K562 (cell line): ENCODE data around the gene TMEM217. TPM values are rescaled to one million over a fixed set of nuclear protein-coding genes. Genes with fewer than 3 reads are reported as not detected.

ENCODE experiments used
- CEBPB ChIP-seq: fragments of 450-650 bp; IDR thresholded peaks from 2 replicates; pipeline ENCODE4 v1.6.1; 2016; ENCODE audit warnings: missing genetic modification characterization, missing compliant biosample characterization
- CHD2 ChIP-seq: IDR thresholded peaks from 2 replicates; pipeline ENCODE4 v1.6.1; 2011; ENCODE audit warnings: low read depth, low read length
- E2F5 ChIP-seq: sonication (generic); formaldehyde crosslinking; IDR thresholded peaks from 2 replicates; pipeline ENCODE4 v1.8.0; 2022; ENCODE audit warnings: mild to moderate bottlenecking, missing genetic modification reagents
- IRF2 ChIP-seq: sonication (generic); formaldehyde crosslinking; IDR thresholded peaks from 2 replicates; pipeline ENCODE4 v1.8.1; 2022; ENCODE audit warnings: mild to moderate bottlenecking, missing genetic modification reagents
- MAX ChIP-seq: sonication (generic); formaldehyde crosslinking; IDR thresholded peaks from 2 replicates; pipeline ENCODE4 v1.9.0; 2022; ENCODE audit warnings: mild to moderate bottlenecking, missing genetic modification reagents
- MIER1 ChIP-seq: fragments of 450-650 bp; IDR thresholded peaks from 2 replicates; pipeline ENCODE4 v1.6.1; 2016; ENCODE audit warnings: antibody characterized with exemption, mild to moderate bottlenecking, low read depth
- PBX2 ChIP-seq, 2 experiments: IDR thresholded peaks in 1 of 2; conservative IDR thresholded peaks in 1 of 2; 2 replicates each; pipeline ENCODE4 v1.6.1; 2016; ENCODE audit warnings: low read depth in 2 of 2, mild to moderate bottlenecking in 1 of 2, missing compliant biosample characterization in 1 of 2, missing genetic modification characterization in 1 of 2, moderate library complexity in 1 of 2
- RBM15 ChIP-seq: fragments of 200-400 bp; formaldehyde crosslinking; IDR thresholded peaks from 2 replicates; pipeline ENCODE4 v1.6.1; 2018; ENCODE audit warnings: mild to moderate bottlenecking, low read length, moderate library complexity; ENCODE audit not compliant: insufficient read depth
- RBM25 ChIP-seq: fragments of 200-400 bp; formaldehyde crosslinking; IDR thresholded peaks from 2 replicates; pipeline ENCODE4 v1.6.1; 2018; ENCODE audit warnings: low read length, low read depth, moderate library complexity; ENCODE audit not compliant: severe bottlenecking
- SMAD3 ChIP-seq: fragments of 450-650 bp; formaldehyde crosslinking; conservative IDR thresholded peaks from 2 replicates; pipeline ENCODE4 v1.4.0; 2020; ENCODE audit warnings: mild to moderate bottlenecking
- SMARCC2 ChIP-seq: fragments of 450-650 bp; IDR thresholded peaks from 2 replicates; pipeline ENCODE4 v1.6.1; 2017; ENCODE audit warnings: antibody characterized with exemption, moderate library complexity, mild to moderate bottlenecking, low read depth
- STAG1 ChIP-seq: sonication (generic); formaldehyde crosslinking; IDR thresholded peaks from 2 replicates; pipeline ENCODE4 v1.5.0; 2020; ENCODE audit warnings: missing genetic modification reagents, borderline replicate concordance
- ZBTB5 ChIP-seq: fragments of 450-650 bp; IDR thresholded peaks from 2 replicates; pipeline ENCODE4 v1.6.1; 2017; ENCODE audit warnings: antibody characterized with exemption
- ZBTB9 ChIP-seq: fragments of 450-650 bp; formaldehyde crosslinking; IDR thresholded peaks from 2 replicates; pipeline ENCODE4 v1.4.0; 2020; ENCODE audit warnings: mild to moderate bottlenecking, moderate library complexity
- ZNF165 ChIP-seq: fragments of 250-450 bp; sonication (Bioruptor Pico); IDR thresholded peaks from 2 replicates; pipeline ENCODE4 v1.4.0; 2020; ENCODE audit warnings: borderline replicate concordance
- ZNF253 ChIP-seq: fragments of 250-450 bp; sonication (Bioruptor Pico); conservative IDR thresholded peaks from 2 replicates; pipeline ENCODE4 v1.6.1; 2021; ENCODE audit warnings: mild to moderate bottlenecking
- ZNF3 ChIP-seq: fragments of 250-450 bp; sonication (Bioruptor Pico); IDR thresholded peaks from 2 replicates; pipeline ENCODE4 v1.5.0; 2021; ENCODE audit warnings: mild to moderate bottlenecking, moderate library complexity
- ZNF449 ChIP-seq: fragments of 250-450 bp; sonication (Bioruptor Pico); IDR thresholded peaks from 2 replicates; pipeline ENCODE4 v1.8.0; 2022; ENCODE audit warnings: moderate library complexity, mild to moderate bottlenecking, inconsistent platforms
- polyA plus RNA-seq, 8 experiments: library from polyadenylated mRNA; depleted of rRNA in 4 of 8; stranded (reverse) in 5 of 8; unstranded in 3 of 8; fragments of >200 nt; fragmentation: Nextera tagmentation in 2 of 8; fragmentation: Illumina TruSeq in 1 of 8; extraction: Ambion mirVana in 2 of 8; extraction: Trizol in 1 of 8; gene quantifications; 2 replicates each; pipeline versions ENCODE4 v1.2.1 to v1.2.3, GENCODE V29; 2011 to 2014; ENCODE audit warnings: inconsistent platforms in 1 of 8, missing spikeins in 1 of 8
- total RNA-seq, 7 experiments: library from RNA; depleted of rRNA in 6 of 7; stranded (reverse); fragments of >200 nt in 6 of 7; fragmentation: Illumina TruSeq in 2 of 7; extraction: Trizol in 2 of 7; gene quantifications; 2 replicates each; pipeline versions ENCODE4 v1.2.1 to v1.2.3, GENCODE V29; 2011 to 2021; ENCODE audit warnings: low replicate concordance in 1 of 7

The TMEM217 gene
- total and polyA plus RNA-seq, 9 of the 15 experiments (the other 6 are each of a cell fraction or from before 2014, with no cell fraction given): 1.3 to 8.0 (median 1.9) TPM

- no peak for TF ChIP-seq E2F5 (CRISPR knock-in tag)
- TF ChIP-seq ZNF449: peak; percentile 78
- no peak for TF ChIP-seq ZNF253 (CRISPR knock-in tag)
- TF ChIP-seq ZNF165: peak; percentile 91
- TF ChIP-seq RBM25: peak; percentile 51
- TF ChIP-seq RBM15: no peak
- TF ChIP-seq ZBTB5: no peak; the same call in 1 of the 2 replicates
- no peak for TF ChIP-seq SMAD3
- no peak for TF ChIP-seq IRF2 (CRISPR knock-in tag)
- no peak for TF ChIP-seq CHD2
- TF ChIP-seq MAX: peak; percentile 45; the same call in 1 of the 2 replicates
- TF ChIP-seq ZNF3 (CRISPR knock-in tag): no peak
- no peak for TF ChIP-seq PBX2 (CRISPR knock-in tag; IDR thresholded peaks at IDR 0.05; ENCODE audit: low read depth)
- TF ChIP-seq PBX2 (tag; conservative IDR thresholded peaks at IDR 0.05; ENCODE audit: low read depth): no peak
- TF ChIP-seq CEBPB (tag): peak; percentile 22; the same call in 1 of the 2 replicates
- peak; percentile 92; the same call in 1 of the 2 replicates for TF ChIP-seq ZBTB9 (CRISPR knock-in tag)
- no peak for TF ChIP-seq SMARCC2
- peak; percentile 61 for TF ChIP-seq STAG1
- no peak for TF ChIP-seq MIER1
Measured at GRCh38 chr6:37207903-37208456, 50.0 kb downstream of the TMEM217 start (continued).
